Astrocyte of the spinal cord (primary cell): ENCODE data around the gene SFT2D2.
A peak's percentile ranks its signal among the peaks of the same experiment; 100 is the strongest.

ENCODE experiments used
- DNase-seq: peaks from one replicate; pipeline ENCODE4 v3.0.0; 2011; ENCODE audit warnings: low read depth, low spot score
- H3K4me3 ChIP-seq: 2 replicates; pipeline ENCODE4 v1.5.1; 2011; ENCODE audit warnings: low read depth, mild to moderate bottlenecking, low read length, moderate library complexity
- CTCF ChIP-seq: IDR thresholded peaks from 2 replicates; pipeline ENCODE4 v1.5.1; 2012; ENCODE audit warnings: low read depth, mild to moderate bottlenecking, low read length, inconsistent platforms
- in situ Hi-C: cut with HindIII; loops from 2 replicates; pipeline ENCODE4 v1.10.0; 2017; ENCODE audit warnings: low sequenced_read_pairs

SFT2D2 gene

GRCh38 chr1:168261390-168261789 lies 35.6 kb downstream of the SFT2D2 start:
- no peak overlapping the region for H3K4me3 ChIP-seq
- in situ Hi-C loops, result no loop called here
- DNase-seq, result peak; percentile 53
- TF ChIP-seq CTCF, result no peak

GRCh38 chr1:168263130-168263529 lies 37.3 kb downstream of the SFT2D2 start:
- H3K4me3 ChIP-seq, result no peak overlapping the region
- in situ Hi-C loops, result no loop called here
- DNase-seq, result no peak
- TF ChIP-seq CTCF, result no peak

- no peak overlapping the region for H3K4me3 ChIP-seq
- in situ Hi-C loops, result no loop called here
- DNase-seq, result no peak
- TF ChIP-seq CTCF, result no peak
Observed at GRCh38 chr1:168264296-168264695, 38.5 kb downstream of the SFT2D2 start.

- DNase-seq, result no peak
- TF ChIP-seq CTCF, result no peak
- in situ Hi-C loops, result no loop called here
- H3K4me3 ChIP-seq, result no peak overlapping the region
Observed at GRCh38 chr1:168265596-168265995, 39.8 kb downstream of the SFT2D2 start.

- no peak overlapping the region for H3K4me3 ChIP-seq
- in situ Hi-C loops, result no loop called here
- DNase-seq, result no peak
- TF ChIP-seq CTCF, result no peak
Observed at GRCh38 chr1:168266644-168267186, 40.9 kb downstream of the SFT2D2 start.

GRCh38 chr1:168271636-168272035 lies 45.8 kb downstream of the SFT2D2 start:
- DNase-seq, result no peak

More at GRCh38 chr1:168271636-168272035, 45.8 kb downstream of the SFT2D2 start:
- no peak for TF ChIP-seq CTCF
- in situ Hi-C loops, result no loop called here
- H3K4me3 ChIP-seq, result no peak overlapping the region
